ENCODE results near the gene TMEM204. TPM values are rescaled to one million over a fixed set of nuclear protein-coding genes. Genes with fewer than 3 reads are reported as not detected.
A peak's percentile ranks its signal among the peaks of the same experiment; 100 is the strongest.

Gene TMEM204
- 10 to 100 TPM; 13.7 to 26.0 (median 26.0) TPM for total RNA-seq

DNA sequence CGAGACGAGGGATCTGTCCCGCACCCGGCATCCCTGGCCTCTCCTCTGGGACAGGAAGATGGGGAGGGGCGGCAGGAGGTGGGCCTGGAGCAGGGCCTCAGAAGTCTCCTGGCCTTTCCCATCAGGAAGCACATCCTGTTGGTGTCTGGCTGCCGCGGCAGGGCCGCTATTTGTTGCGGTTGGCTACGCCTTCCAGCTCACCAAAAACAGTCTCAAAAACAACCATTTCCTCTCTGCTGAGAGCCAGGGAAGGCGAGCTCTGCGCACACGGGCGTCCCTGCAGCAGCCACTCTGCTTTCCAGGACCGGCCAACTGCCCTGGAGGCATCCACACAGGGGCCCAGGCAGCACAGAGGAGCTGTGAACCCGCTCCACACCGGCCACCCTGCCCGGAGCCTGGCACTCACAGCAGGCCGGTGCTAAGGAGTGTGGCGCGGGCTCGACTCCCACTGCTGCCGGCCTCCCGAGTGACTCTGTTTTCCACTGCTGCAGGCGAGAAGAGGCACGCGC lies at the start of gene TMEM204:
Gene TMEM204 (plus strand): TSS at position 224 of the 509 bp plus-strand sequence. CDS start 610 bp downstream, outside the sequence.
- peak; percentile 69 to 94 for DNase-seq (ENCODE audit: low spot score in 2 of 2)
- intact Hi-C loops (cut with DNase I; ENCODE audit: low total_unique reads), result no loop called here
- 0 to 29% methylated on average over 14 to 27 of the region's 27 CpGs for WGBS, 2 donors
- TF ChIP-seq POLR2A (IDR thresholded peaks at IDR 0.05) (no peak), CTCF (IDR thresholded peaks at IDR 0.05) (no peak)
- peak within 1 kb of the TSS; percentile 50 for H3K4me3 ChIP-seq (ENCODE audit: low read depth, poor library complexity, severe bottlenecking)

DNA sequence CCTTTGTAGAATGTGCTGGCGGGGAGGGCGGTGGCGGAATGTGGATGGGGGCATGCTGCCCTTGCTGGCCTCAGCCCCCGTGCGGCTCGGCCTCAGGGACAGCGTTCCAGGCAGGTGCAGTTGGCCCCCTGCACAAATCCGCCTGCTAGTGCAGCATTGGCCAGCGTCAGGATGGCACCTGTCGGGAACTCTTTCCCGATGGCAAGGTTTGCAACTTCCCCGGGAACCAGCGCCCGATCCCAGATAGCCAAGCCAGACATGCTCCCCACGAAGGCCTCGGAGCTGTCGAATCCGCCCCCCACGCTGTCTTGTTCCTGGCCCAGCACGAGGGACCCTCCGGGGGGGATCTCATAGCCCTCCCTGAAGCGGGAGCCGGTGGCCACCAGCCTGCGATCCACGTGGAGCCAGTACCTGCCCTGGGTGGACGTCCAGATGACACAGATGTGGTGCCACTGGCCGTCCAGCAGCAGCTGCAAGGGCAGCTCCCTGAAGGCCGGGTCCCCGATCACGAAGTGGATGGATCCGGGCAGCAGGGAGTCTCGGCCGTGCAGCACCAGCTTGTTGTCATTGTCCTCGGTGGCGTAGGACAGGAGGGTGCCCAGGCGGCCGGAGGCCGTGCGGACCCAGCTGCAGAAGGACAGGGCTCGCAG lies 47.5 kb upstream of the TMEM204 start:
- intact Hi-C loops (cut with DNase I; ENCODE audit: low total_unique reads), result no loop called here
- TF ChIP-seq CTCF (IDR thresholded peaks at IDR 0.05) (no peak), POLR2A (IDR thresholded peaks at IDR 0.05) (no peak)
- WGBS, 2 donors, result 91 to 94% methylated on average over 36 to 40 of the region's 40 CpGs
- no peak overlapping the region for H3K4me3 ChIP-seq (ENCODE audit: low read depth, poor library complexity, severe bottlenecking)
- no peak for DNase-seq (ENCODE audit: low spot score in 2 of 2)

- no peak overlapping the region for H3K4me3 ChIP-seq (ENCODE audit: low read depth, poor library complexity, severe bottlenecking)
- DNase-seq (ENCODE audit: low spot score in 2 of 2), result no peak
- intact Hi-C loops (cut with DNase I; ENCODE audit: low total_unique reads), result no loop called here
- 85 to 87% methylated on average over 32 to 33 of the region's 33 CpGs for WGBS, 2 donors
- no peak for TF ChIP-seq POLR2A (IDR thresholded peaks at IDR 0.05)
- TF ChIP-seq CTCF (IDR thresholded peaks at IDR 0.05), result no peak
Measured at GRCh38 chr16:1486551-1487390, 46.7 kb upstream of the TMEM204 start.

- TF ChIP-seq CTCF (IDR thresholded peaks at IDR 0.05) (no peak), POLR2A (IDR thresholded peaks at IDR 0.05) (no peak)
- 88 to 92% methylated on average over 27 to 32 of the region's 39 CpGs for WGBS, 2 donors
- no peak for DNase-seq (ENCODE audit: low spot score in 2 of 2)
- intact Hi-C loops (cut with DNase I; ENCODE audit: low total_unique reads), result no loop called here
- no peak overlapping the region for H3K4me3 ChIP-seq (ENCODE audit: low read depth, poor library complexity, severe bottlenecking)
Measured at GRCh38 chr16:1487395-1488053, 45.9 kb upstream of the TMEM204 start.

GRCh38 chr16:1488054-1488601 lies 45.3 kb upstream of the TMEM204 start:
- DNase-seq (ENCODE audit: low spot score in 2 of 2), result no peak
- WGBS, 2 donors, result 83 to 87% methylated on average over 16 to 22 of the region's 24 CpGs
- intact Hi-C loops (cut with DNase I; ENCODE audit: low total_unique reads), result no loop called here
- no peak overlapping the region for H3K4me3 ChIP-seq (ENCODE audit: low read depth, poor library complexity, severe bottlenecking)
- TF ChIP-seq POLR2A (IDR thresholded peaks at IDR 0.05) (no peak), CTCF (IDR thresholded peaks at IDR 0.05) (no peak)

Data from lower leg skin (tissue), 4 donors.